GM12878 (cell line): ENCODE measurements around the gene COL13A1. TPM values are rescaled to one million over a fixed set of nuclear protein-coding genes. Genes with fewer than 3 reads are reported as not detected.

Experiments used
- ATAC-seq: fragments of 200-7000 bp; cut with Tn5 transposase; 3 replicates; pipeline ENCODE4 v1.9.1; 2020; ENCODE audit warnings: mild to moderate bottlenecking, moderate library complexity
- BruUV-seq: library from RNA; stranded (reverse); fragments of 400-500 nt; replicated peaks from 2 replicates; lab custom pipeline; 2021; lab: Mats Ljungman, UMichigan
- CTCF ChIA-PET: fragments of 300-600 bp; sonication (Branson Sonifier 250); formaldehyde crosslinking; extraction: SDS; loops from one replicate; lab custom pipeline; 2021; ENCODE audit warnings: inconsistent platforms; lab: Yijun Ruan, JAX
- POLR2A ChIA-PET: fragments of 350-600 bp; formaldehyde crosslinking; extraction: SDS; loops from one replicate; lab custom pipeline; 2021; ENCODE audit warnings: inconsistent platforms; lab: Charles Lee
- RAD21 ChIA-PET: fragments of 300-600 bp; sonication (Branson Sonifier 250); formaldehyde crosslinking; loops from one replicate; lab custom pipeline; 2023; ENCODE audit warnings: antibody characterized with exemption; ENCODE audit not compliant: unreplicated experiment; lab: Charles Lee
- SMC1A ChIA-PET: fragments of 300-600 bp; sonication (Branson Sonifier 250); formaldehyde crosslinking; loops from one replicate; lab custom pipeline; 2023; ENCODE audit not compliant: unreplicated experiment, uncharacterized antibody; lab: Charles Lee
- DNase-seq: peaks from one replicate; pipeline ENCODE4 v3.0.0-alpha.2; 2011; ENCODE audit warnings: low read depth, low spot score
- FAIRE-seq: peaks from 3 replicates; lab custom pipeline; 2011; peaks lifted over from hg19 to GRCh38; lab: Jason Lieb, UNC
- H2AFZ ChIP-seq: 2 replicates; pipeline ENCODE4 v1.6.0; 2011; ENCODE audit warnings: low read depth, low read length, control low read depth; ENCODE audit not compliant: control insufficient read depth
- H3K27ac ChIP-seq: 2 replicates; pipeline ENCODE4 v1.5.1; 2011; ENCODE audit warnings: control low read depth; ENCODE audit not compliant: control insufficient read depth, insufficient read depth
- H3K27me3 ChIP-seq, 2 experiments: replicated peaks in 1 of 2; 2 replicates each; pipeline versions ENCODE4 v1.6.0 to v1.6.1; 2011; ENCODE audit warnings: low read length in 1 of 2; ENCODE audit not compliant: control insufficient read depth in 2 of 2, insufficient read depth in 2 of 2
- H3K36me3 ChIP-seq, 2 experiments: 2 replicates each; pipeline ENCODE4 v1.5.1; 2011; ENCODE audit warnings: low read length in 1 of 2; ENCODE audit not compliant: control insufficient read depth in 2 of 2, insufficient read depth in 2 of 2
- H3K4me1 ChIP-seq: 2 replicates; pipeline ENCODE4 v1.6.1; 2011; ENCODE audit warnings: mild to moderate bottlenecking, low read length, moderate library complexity, mixed read lengths; ENCODE audit not compliant: control insufficient read depth, insufficient read depth
- H3K4me2 ChIP-seq: 2 replicates; pipeline ENCODE4 v1.6.0; 2011; ENCODE audit warnings: control low read depth; ENCODE audit not compliant: control insufficient read depth, insufficient read depth
- H3K4me3 ChIP-seq: fragments of 200-600 bp; sonication (generic); 2 replicates; pipeline ENCODE4 v1.5.1; 2016
- H3K79me2 ChIP-seq: 2 replicates; pipeline ENCODE4 v1.6.0; 2011; ENCODE audit warnings: low read length; ENCODE audit not compliant: control insufficient read depth, insufficient read depth
- H3K9ac ChIP-seq: 2 replicates; pipeline ENCODE4 v1.8.0; 2011; ENCODE audit warnings: low read length, control low read depth, mixed read lengths; ENCODE audit not compliant: control insufficient read depth, insufficient read depth
- H3K9me3 ChIP-seq: replicated peaks from 3 replicates; pipeline ENCODE4 v1.5.1; 2011; ENCODE audit warnings: mild to moderate bottlenecking, low read length; ENCODE audit not compliant: control insufficient read depth, insufficient read depth
- H4K20me1 ChIP-seq: 2 replicates; pipeline ENCODE4 v1.6.0; 2011; ENCODE audit not compliant: control insufficient read depth, insufficient read depth
- CBX5 ChIP-seq: sonication (generic); IDR thresholded peaks from 2 replicates; pipeline ENCODE4 v1.6.1; 2016; ENCODE audit warnings: low read depth, moderate library complexity, mild to moderate bottlenecking, inconsistent platforms
- EZH2 ChIP-seq: IDR thresholded peaks from 2 replicates; pipeline ENCODE4 v1.6.1; 2012; ENCODE audit warnings: low read depth, mild to moderate bottlenecking, control low read depth, inconsistent platforms, low read length, borderline replicate concordance; ENCODE audit not compliant: control insufficient read depth
- FOXM1 ChIP-seq: IDR thresholded peaks from 2 replicates; pipeline ENCODE4 v1.6.1; 2012; ENCODE audit warnings: low read depth, mild to moderate bottlenecking, inconsistent platforms, low read length, moderate library complexity
- MEF2A ChIP-seq: IDR thresholded peaks from 2 replicates; pipeline ENCODE4 v1.6.1; 2011; ENCODE audit warnings: low read depth, mild to moderate bottlenecking, low read length, moderate library complexity; ENCODE audit not compliant: insufficient read depth
- MYC ChIP-seq: IDR thresholded peaks from 2 replicates; pipeline ENCODE4 v1.6.1; 2011; ENCODE audit warnings: mild to moderate bottlenecking, low read length, moderate library complexity, inconsistent platforms; ENCODE audit not compliant: insufficient read depth, insufficient replicate concordance, insufficient read length, severe bottlenecking
- NRF1 ChIP-seq: conservative IDR thresholded peaks from 2 replicates; pipeline ENCODE4 v1.6.1; 2011; ENCODE audit warnings: mild to moderate bottlenecking, low read depth, low read length, improper control_type of control experiment
- POLR2AphosphoS2 ChIP-seq: IDR thresholded peaks from 2 replicates; pipeline ENCODE4 v1.6.1; 2011; ENCODE audit warnings: low read depth, mild to moderate bottlenecking, low read length, improper control_type of control experiment, moderate library complexity
- SMAD1 ChIP-seq: fragments of 450-650 bp; IDR thresholded peaks from 2 replicates; pipeline ENCODE4 v1.6.1; 2018; ENCODE audit warnings: mild to moderate bottlenecking, low read depth; ENCODE audit not compliant: partially characterized antibody
- SP1 ChIP-seq: IDR thresholded peaks from one replicate; pipeline ENCODE4 v1.6.1; 2011; ENCODE audit warnings: low read depth, low read length
- SRF ChIP-seq, 2 experiments: IDR thresholded peaks; 2 replicates each; pipeline ENCODE4 v1.6.1; 2011; ENCODE audit warnings: low read depth in 2 of 2, low read length in 2 of 2, mild to moderate bottlenecking in 1 of 2, moderate library complexity in 1 of 2
- STAT3 ChIP-seq: IDR thresholded peaks from 2 replicates; pipeline ENCODE4 v1.6.1; 2011; ENCODE audit warnings: low read depth, low read length, improper control_type of control experiment
- TARDBP ChIP-seq: IDR thresholded peaks from 2 replicates; pipeline ENCODE4 v1.6.1; 2016; ENCODE audit warnings: borderline replicate concordance
- TCF3 ChIP-seq: IDR thresholded peaks from 2 replicates; pipeline ENCODE4 v1.6.1; 2012; ENCODE audit warnings: low read depth, mild to moderate bottlenecking, low read length, borderline replicate concordance; ENCODE audit not compliant: insufficient read depth
- YBX1 ChIP-seq: fragments of 450-650 bp; IDR thresholded peaks from 2 replicates; pipeline ENCODE4 v1.6.1; 2016; ENCODE audit warnings: antibody characterized with exemption
- ZNF384 ChIP-seq: IDR thresholded peaks from 2 replicates; pipeline ENCODE4 v1.6.1; 2012; ENCODE audit warnings: low read depth, mild to moderate bottlenecking, low read length, improper control_type of control experiment, borderline replicate concordance
- WGBS: methylation state at CpG from one replicate; pipeline ENCODE4 v1.1.6; 2016; ENCODE audit warnings: low lambda C conversion rate; ENCODE audit not compliant: insufficient replicate concordance, insufficient coverage; ENCODE audit errors: missing lambda C conversion rate; 5-methylcytosine and 5-hydroxymethylcytosine counted together
- in situ Hi-C: fragments of 300-500 bp; cut with MboI; formaldehyde crosslinking; loops from 9 replicates; pipeline ENCODE4 v1.14.3; 2018; ENCODE audit warnings: mixed read lengths
- intact Hi-C: fragments of 100-400 bp; cut with micrococcal nuclease; formaldehyde crosslinking; loops from one replicate; pipeline ENCODE4 v1.14.2; 2022; ENCODE audit not compliant: unreplicated experiment
- polyA plus RNA-seq, 11 experiments: library from polyadenylated mRNA; depleted of rRNA in 4 of 11; unstranded in 6 of 11; stranded (reverse) in 5 of 11; fragments of >200 nt; fragmentation: Nextera tagmentation in 4 of 11; fragmentation: Illumina TruSeq in 1 of 11; extraction: Ambion mirVana in 4 of 11; extraction: Trizol in 1 of 11; gene quantifications; 1 replicate in 1 of 11; 2 replicates in 10 of 11; pipeline versions ENCODE4 v1.2.1 to v1.2.3, GENCODE V29; 2011 to 2016; ENCODE audit warnings: inconsistent platforms in 2 of 11, missing spikeins in 2 of 11, low read depth in 1 of 11
- total RNA-seq, 4 experiments: library from RNA; depleted of rRNA in 3 of 4; stranded (reverse); fragments of >200 nt in 3 of 4; fragmentation: Illumina TruSeq in 1 of 4; extraction: Trizol in 1 of 4; gene quantifications; 2 replicates each; pipeline versions ENCODE4 v1.2.1 to v1.2.3, GENCODE V29; 2013 to 2021
- TF ChIP-seq, protein P1 (sequence below), 3 experiments: IDR thresholded peaks in 2 of 3; conservative IDR thresholded peaks in 1 of 3; 2 replicates each; pipeline ENCODE4 v1.5.1; 2011; ENCODE audit warnings: low read depth in 3 of 3, low read length in 3 of 3, mild to moderate bottlenecking in 3 of 3, control low read depth in 2 of 3, moderate library complexity in 2 of 3, inconsistent platforms in 1 of 3, mixed read lengths in 1 of 3; ENCODE audit not compliant: control insufficient read depth in 2 of 3, insufficient read depth in 1 of 3; ENCODE audit errors: extremely low read depth in 1 of 3
- TF ChIP-seq, protein P2 (sequence below): fragments of 450-650 bp; IDR thresholded peaks from 2 replicates; pipeline ENCODE4 v1.6.1; 2017; ENCODE audit warnings: mild to moderate bottlenecking, low read depth, inconsistent platforms; ENCODE audit not compliant: poor library complexity, severe bottlenecking
- TF ChIP-seq, protein P3 (sequence below): fragments of 450-650 bp; IDR thresholded peaks from 2 replicates; pipeline ENCODE4 v1.6.1; 2017; ENCODE audit warnings: borderline replicate concordance
- TF ChIP-seq, protein P4 (sequence below): IDR thresholded peaks from 2 replicates; pipeline ENCODE4 v1.6.1; 2012; ENCODE audit warnings: low read depth, low read length, improper control_type of control experiment

The COL13A1 gene
- total and polyA plus RNA-seq, 10 of the 15 experiments (the other 5 are each of a cell fraction or from before 2014, with no cell fraction given), result 0.03 to 0.15 (median 0.05) TPM; not detected in 7

GRCh38 chr10:69863580-69863979 is 61.9 kb downstream of the COL13A1 start:
- intact Hi-C loops, result no loop called here
- Histone ChIP-seq H3K79me2 (no peaks in the 10 kb centered on the region), H3K4me1 (no peaks in the 10 kb centered on the region), H3K4me2 (no peak overlapping the region), H2AFZ (no peak overlapping the region), H3K27me3 (peaks cover 0 to 3% of the 10 kb centered on the region in 2 experiments; a peak in 3 of 4 replicates), H4K20me1 (no peaks in the 10 kb centered on the region), H3K9me3 (no peaks in the 10 kb centered on the region), H3K9ac (no peak overlapping the region), H3K36me3 (no peaks in the 10 kb centered on the region), H3K27ac (no peak overlapping the region), H3K4me3 (no peak overlapping the region)
- DNase-seq (no peak), ATAC-seq (no peak), FAIRE-seq (no peak)
- 0% methylated on average over 5 of the region's 5 CpGs for WGBS
- ChIA-PET RAD21 (no interaction called here), SMC1A (no interaction called here), CTCF (no interaction called here), POLR2A (no interaction called here)
- BruUV-seq, result no TSS peak
- in situ Hi-C loops, result no loop called here
- TF ChIP-seq STAT3, result no peak
- TF ChIP-seq POLR2AphosphoS2, result no peak
- TF ChIP-seq, protein P1, sequence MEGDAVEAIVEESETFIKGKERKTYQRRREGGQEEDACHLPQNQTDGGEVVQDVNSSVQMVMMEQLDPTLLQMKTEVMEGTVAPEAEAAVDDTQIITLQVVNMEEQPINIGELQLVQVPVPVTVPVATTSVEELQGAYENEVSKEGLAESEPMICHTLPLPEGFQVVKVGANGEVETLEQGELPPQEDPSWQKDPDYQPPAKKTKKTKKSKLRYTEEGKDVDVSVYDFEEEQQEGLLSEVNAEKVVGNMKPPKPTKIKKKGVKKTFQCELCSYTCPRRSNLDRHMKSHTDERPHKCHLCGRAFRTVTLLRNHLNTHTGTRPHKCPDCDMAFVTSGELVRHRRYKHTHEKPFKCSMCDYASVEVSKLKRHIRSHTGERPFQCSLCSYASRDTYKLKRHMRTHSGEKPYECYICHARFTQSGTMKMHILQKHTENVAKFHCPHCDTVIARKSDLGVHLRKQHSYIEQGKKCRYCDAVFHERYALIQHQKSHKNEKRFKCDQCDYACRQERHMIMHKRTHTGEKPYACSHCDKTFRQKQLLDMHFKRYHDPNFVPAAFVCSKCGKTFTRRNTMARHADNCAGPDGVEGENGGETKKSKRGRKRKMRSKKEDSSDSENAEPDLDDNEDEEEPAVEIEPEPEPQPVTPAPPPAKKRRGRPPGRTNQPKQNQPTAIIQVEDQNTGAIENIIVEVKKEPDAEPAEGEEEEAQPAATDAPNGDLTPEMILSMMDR (IDR thresholded peaks at IDR 0.05 in 2 of 3, conservative IDR thresholded peaks at IDR 0.05 in 1 of 3; ENCODE audit: control insufficient read depth in 2 of 3, extremely low read depth in 1 of 3, insufficient read depth in 1 of 3, low read depth in 3 of 3, low read length in 3 of 3), result no peak
- no peak for TF ChIP-seq CBX5
- TF ChIP-seq TARDBP, result no peak
- no peak for TF ChIP-seq SRF (IDR thresholded peaks at IDR 0.05; ENCODE audit: low read depth in 2 of 2, low read length in 2 of 2)
- TF ChIP-seq, protein P2, sequence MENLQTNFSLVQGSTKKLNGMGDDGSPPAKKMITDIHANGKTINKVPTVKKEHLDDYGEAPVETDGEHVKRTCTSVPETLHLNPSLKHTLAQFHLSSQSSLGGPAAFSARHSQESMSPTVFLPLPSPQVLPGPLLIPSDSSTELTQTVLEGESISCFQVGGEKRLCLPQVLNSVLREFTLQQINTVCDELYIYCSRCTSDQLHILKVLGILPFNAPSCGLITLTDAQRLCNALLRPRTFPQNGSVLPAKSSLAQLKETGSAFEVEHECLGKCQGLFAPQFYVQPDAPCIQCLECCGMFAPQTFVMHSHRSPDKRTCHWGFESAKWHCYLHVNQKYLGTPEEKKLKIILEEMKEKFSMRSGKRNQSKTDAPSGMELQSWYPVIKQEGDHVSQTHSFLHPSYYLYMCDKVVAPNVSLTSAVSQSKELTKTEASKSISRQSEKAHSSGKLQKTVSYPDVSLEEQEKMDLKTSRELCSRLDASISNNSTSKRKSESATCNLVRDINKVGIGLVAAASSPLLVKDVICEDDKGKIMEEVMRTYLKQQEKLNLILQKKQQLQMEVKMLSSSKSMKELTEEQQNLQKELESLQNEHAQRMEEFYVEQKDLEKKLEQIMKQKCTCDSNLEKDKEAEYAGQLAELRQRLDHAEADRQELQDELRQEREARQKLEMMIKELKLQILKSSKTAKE, result no peak
- no peak for TF ChIP-seq MEF2A
- TF ChIP-seq, protein P3, sequence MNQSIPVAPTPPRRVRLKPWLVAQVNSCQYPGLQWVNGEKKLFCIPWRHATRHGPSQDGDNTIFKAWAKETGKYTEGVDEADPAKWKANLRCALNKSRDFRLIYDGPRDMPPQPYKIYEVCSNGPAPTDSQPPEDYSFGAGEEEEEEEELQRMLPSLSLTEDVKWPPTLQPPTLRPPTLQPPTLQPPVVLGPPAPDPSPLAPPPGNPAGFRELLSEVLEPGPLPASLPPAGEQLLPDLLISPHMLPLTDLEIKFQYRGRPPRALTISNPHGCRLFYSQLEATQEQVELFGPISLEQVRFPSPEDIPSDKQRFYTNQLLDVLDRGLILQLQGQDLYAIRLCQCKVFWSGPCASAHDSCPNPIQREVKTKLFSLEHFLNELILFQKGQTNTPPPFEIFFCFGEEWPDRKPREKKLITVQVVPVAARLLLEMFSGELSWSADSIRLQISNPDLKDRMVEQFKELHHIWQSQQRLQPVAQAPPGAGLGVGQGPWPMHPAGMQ, result no peak
- no peak for TF ChIP-seq SP1
- no peak for TF ChIP-seq TCF3
- no peak for TF ChIP-seq ZNF384
- no peak for TF ChIP-seq FOXM1
- no peak for TF ChIP-seq SMAD1
- TF ChIP-seq NRF1, result no peak
- TF ChIP-seq, protein P4, sequence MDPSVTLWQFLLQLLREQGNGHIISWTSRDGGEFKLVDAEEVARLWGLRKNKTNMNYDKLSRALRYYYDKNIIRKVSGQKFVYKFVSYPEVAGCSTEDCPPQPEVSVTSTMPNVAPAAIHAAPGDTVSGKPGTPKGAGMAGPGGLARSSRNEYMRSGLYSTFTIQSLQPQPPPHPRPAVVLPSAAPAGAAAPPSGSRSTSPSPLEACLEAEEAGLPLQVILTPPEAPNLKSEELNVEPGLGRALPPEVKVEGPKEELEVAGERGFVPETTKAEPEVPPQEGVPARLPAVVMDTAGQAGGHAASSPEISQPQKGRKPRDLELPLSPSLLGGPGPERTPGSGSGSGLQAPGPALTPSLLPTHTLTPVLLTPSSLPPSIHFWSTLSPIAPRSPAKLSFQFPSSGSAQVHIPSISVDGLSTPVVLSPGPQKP, result no peak
- no peak for TF ChIP-seq EZH2
- no peak for TF ChIP-seq YBX1
- no peak for TF ChIP-seq MYC
